Iris pigment epithelial cell (primary cell): ENCODE data around the gene OR1J1.
A peak's percentile ranks its signal among the peaks of the same experiment; 100 is the strongest.

ENCODE experiments used
- DNase-seq: peaks from one replicate; pipeline ENCODE4 v3.0.0-alpha.2; 2011; ENCODE audit warnings: low read depth

The OR1J1 gene

DNA sequence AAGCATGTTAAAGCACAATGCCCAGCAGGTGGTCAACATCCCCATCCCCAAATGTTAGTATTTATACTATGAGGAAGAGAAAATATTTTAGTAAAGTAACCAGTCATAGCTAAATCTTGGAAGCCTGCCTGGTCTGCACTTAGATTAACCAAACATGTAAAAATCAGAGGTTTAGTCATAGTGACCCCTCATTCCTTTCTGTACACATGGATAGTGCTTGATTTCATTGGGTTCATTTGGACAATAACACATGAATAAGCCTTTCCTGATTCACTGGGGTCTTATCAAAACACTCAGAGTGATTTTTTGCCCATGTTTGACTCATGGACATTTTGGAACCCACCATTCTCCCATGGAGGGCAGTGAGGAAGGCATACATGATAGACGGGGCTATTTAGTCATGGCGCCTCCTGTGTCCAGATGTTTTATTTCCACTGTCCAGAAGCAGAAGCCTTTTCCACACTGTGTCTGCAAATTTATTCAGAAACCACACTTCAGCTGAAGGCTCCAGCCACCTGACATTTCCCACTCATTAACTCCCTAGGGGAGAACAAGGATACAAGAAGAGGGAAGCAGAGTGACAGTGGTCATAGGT, 32.5 kb downstream of the OR1J1 start:
- DNase-seq, result peak; percentile 92

DNA sequence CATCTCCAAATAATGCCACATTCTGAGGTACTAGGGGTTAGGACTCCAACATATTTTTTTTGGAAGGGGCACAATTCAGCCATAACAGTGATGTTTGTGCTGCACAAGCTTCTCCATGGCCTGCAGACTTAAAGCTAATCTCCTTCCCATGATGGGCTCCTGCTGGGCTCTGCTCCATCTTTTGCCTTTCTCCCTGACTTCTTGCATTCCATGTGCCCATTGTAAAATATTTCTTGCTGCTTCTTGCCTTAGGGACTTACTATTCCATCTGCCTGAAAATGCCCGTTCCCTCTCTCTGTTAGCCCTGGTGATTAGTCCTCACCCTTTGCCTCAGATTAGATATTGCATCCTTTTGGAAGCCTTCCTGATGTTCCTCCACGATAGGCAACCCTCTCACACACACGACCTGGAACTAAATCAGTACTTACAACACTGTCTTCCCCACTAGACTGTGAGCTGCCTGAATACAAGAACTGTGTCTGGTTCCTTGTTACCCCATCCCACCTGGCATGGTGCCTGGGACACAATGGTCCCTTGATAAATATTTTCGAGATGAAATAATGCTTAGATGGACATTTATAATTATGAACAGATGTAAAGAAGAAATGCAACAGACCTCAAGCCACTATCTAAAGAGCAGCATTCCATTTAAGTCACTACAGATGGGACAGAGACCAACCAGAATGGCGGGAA, 33.5 kb downstream of the OR1J1 start:
- peak; percentile 90 for DNase-seq

DNA sequence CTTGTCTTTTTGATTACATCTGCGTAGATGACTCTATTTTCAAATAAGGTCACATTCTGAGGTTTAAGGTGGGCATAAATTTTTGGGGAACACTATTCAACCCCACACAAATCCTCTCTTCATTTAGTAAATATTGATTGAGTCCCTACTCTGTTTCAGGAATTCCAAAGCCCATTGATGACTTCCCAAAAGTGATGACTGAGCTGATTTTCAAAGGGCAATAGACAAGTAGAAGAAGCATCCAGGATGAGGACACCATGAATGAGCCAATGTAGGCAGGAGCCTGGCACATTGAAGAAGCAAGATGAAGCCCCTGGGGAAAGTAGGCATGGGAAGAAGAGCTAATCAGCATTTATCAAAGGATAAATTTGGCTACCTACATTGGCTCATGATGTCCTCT, 35.2 kb downstream of the OR1J1 start:
- no peak for DNase-seq
